ENCODE measurements around the gene AFF3. TPM values are rescaled to one million over a fixed set of nuclear protein-coding genes. Genes with fewer than 3 reads are reported as not detected.

Gene AFF3
- total and polyA plus RNA-seq, 10 of the 15 experiments (the other 5 are each of a cell fraction or from before 2014, with no cell fraction given) = 0.26 to 5.5 (median 3.0) TPM

DNA sequence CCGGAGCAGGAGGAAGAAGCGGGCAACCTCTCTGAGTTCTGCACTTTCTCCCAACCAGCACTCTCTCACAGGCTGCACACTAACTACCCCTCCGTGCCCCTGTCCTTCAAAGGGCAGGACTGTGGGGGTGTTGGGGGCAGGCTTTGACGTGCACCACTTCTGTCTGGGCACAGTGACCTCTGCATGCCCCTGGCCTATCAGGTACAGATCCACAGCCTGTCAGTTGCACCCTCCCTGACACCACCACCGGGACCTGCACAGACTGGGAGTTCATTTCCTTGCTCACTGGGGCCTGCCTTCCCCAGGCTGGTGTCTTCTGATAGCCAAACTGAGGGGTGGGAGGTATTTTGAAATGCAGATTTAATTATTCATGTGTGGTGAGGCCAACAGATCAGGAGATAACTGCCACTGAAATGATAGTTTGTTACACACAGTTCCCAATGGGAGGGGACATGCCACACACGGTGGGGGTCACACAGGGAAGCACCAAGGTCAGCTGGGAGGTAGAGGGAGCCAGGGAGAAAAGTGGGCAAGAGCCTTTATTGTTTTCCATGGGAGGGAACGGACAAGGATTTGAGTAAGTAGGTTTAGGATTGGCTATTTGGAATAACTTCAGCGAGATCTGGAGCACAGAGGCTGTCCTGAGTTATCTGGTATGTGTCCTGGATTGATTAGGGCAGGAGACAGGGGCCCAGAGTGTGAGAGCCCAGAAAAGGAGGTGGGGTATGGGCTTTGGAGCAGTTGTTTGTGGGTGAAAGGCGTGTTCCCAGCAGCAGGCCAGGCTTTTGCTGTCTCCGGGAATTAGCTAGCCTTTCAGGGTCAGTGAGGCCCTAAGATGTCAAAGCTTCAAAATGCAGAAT lies 251.6 kb downstream of the AFF3 start (continued):
- TF ChIP-seq RFX5 (IDR thresholded peaks at IDR 0.05; ENCODE audit: low read depth, low read length) (no peak), CHD4 (IDR thresholded peaks at IDR 0.05) (no peak)
- TF ChIP-seq, protein P1, sequence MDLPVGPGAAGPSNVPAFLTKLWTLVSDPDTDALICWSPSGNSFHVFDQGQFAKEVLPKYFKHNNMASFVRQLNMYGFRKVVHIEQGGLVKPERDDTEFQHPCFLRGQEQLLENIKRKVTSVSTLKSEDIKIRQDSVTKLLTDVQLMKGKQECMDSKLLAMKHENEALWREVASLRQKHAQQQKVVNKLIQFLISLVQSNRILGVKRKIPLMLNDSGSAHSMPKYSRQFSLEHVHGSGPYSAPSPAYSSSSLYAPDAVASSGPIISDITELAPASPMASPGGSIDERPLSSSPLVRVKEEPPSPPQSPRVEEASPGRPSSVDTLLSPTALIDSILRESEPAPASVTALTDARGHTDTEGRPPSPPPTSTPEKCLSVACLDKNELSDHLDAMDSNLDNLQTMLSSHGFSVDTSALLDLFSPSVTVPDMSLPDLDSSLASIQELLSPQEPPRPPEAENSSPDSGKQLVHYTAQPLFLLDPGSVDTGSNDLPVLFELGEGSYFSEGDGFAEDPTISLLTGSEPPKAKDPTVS (IDR thresholded peaks at IDR 0.05; ENCODE audit: low read depth, low read length) = no peak

DNA sequence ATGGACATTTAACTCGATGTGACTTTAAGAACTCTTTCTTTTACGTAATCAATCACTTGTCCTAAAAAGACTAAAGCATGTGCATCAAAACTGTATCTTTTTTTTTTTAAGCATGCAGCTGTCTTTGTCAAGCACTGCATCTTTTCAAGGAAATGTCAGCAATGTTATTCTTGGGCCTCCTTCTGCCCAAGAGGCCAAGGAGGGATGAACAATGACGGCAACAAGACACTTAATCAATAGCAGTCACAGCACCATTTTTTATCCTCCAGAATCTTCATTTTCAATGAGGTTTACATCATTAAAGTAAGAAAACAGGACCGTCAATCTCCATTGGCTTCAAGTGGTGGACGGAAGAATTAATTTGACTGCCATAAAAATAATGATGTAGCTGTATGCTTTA lies 253.8 kb downstream of the AFF3 start:
- H4K20me1 ChIP-seq (ENCODE audit: control insufficient read depth, insufficient read depth) = no peaks in the 10 kb centered on the region
- ATAC-seq = no peak
- in situ Hi-C loops (cut with MboI) = no loop called here

More for the DNA sequence above, 253.8 kb downstream of the AFF3 start:
- H3K9ac ChIP-seq (ENCODE audit: control insufficient read depth, insufficient read depth, low read length) = no peak overlapping the region
- SMC1A ChIA-PET (ENCODE audit: uncharacterized antibody, unreplicated experiment) = no interaction called here
- H3K4me1 ChIP-seq (ENCODE audit: control insufficient read depth, insufficient read depth, low read length) = no peaks in the 10 kb centered on the region
- FAIRE-seq (no peak), DNase-seq (ENCODE audit: low read depth, low spot score) (no peak)
- H3K36me3 ChIP-seq (ENCODE audit: control insufficient read depth in 2 of 2, insufficient read depth in 2 of 2, low read length in 1 of 2) = no peaks in the 10 kb centered on the region
- H3K4me2 ChIP-seq (ENCODE audit: control insufficient read depth, insufficient read depth) = no peak overlapping the region
- intact Hi-C loops (cut with micrococcal nuclease; ENCODE audit: unreplicated experiment) = no loop called here
- WGBS (ENCODE audit: insufficient coverage, insufficient replicate concordance, low lambda C conversion rate, missing lambda C conversion rate) = 34% methylated on average over 5 of the region's 5 CpGs
- no peak for TF ChIP-seq YBX1 (IDR thresholded peaks at IDR 0.05)
- no peak for TF ChIP-seq STAT1 (conservative IDR thresholded peaks at IDR 0.05)
- TF ChIP-seq LARP7 (IDR thresholded peaks at IDR 0.05) = no peak
- no peak for TF ChIP-seq RUNX3 (IDR thresholded peaks at IDR 0.05; ENCODE audit: low read length)
- TF ChIP-seq NFIC (IDR thresholded peaks at IDR 0.05; ENCODE audit: low read depth, low read length) = no peak
- no peak for TF ChIP-seq DPF2 (IDR thresholded peaks at IDR 0.05)
- POLR2A ChIA-PET = no interaction called here
- H3K9me3 ChIP-seq (replicated peaks; ENCODE audit: control insufficient read depth, insufficient read depth, low read length) = no peaks in the 10 kb centered on the region
- no TSS peak for BruUV-seq (replicated peaks)
- CTCF ChIA-PET = no interaction called here
- H3K27me3 ChIP-seq (replicated peaks in 1 of 2; ENCODE audit: control insufficient read depth in 2 of 2, insufficient read depth in 2 of 2, low read length in 1 of 2) = no peaks in the 10 kb centered on the region; a peak in 2 of 4 replicates
- RAD21 ChIA-PET (ENCODE audit: unreplicated experiment) = no interaction called here
- no peak overlapping the region for H3K27ac ChIP-seq (ENCODE audit: control insufficient read depth, insufficient read depth)
- no peaks in the 10 kb centered on the region for H3K79me2 ChIP-seq (ENCODE audit: control insufficient read depth, insufficient read depth, low read length)
- no peak overlapping the region for H2AFZ ChIP-seq (ENCODE audit: control insufficient read depth, low read depth, low read length)
- no peak overlapping the region for H3K4me3 ChIP-seq

Data from GM12878 (cell line).